Right atrium auricular region (tissue), 2 donors: Measurements from ENCODE around the gene UVSSA. TPM values are rescaled to one million over a fixed set of nuclear protein-coding genes. Genes with fewer than 3 reads are reported as not detected.

ENCODE experiments used
- DNase-seq: peaks from one replicate; pipeline ENCODE4 v3.0.0-alpha.2; 2019; ENCODE audit warnings: low spot score
- H3K27ac ChIP-seq, 2 donors: fragments of 200-600 bp; sonication (generic); 1 replicate in 1 of 2; 2 replicates in 1 of 2; pipeline ENCODE4 v1.5.1; 2016 to 2019
- H3K27me3 ChIP-seq, 2 donors: fragments of 200-600 bp; sonication (generic); one replicate each; pipeline versions ENCODE4 v1.5.1 to v1.6.0; 2017 to 2019
- H3K36me3 ChIP-seq: fragments of 200-600 bp; sonication (generic); one replicate; pipeline ENCODE4 v1.5.1; 2016
- H3K4me1 ChIP-seq, 2 donors: fragments of 200-600 bp; sonication (generic); one replicate each; pipeline versions ENCODE4 v1.5.1 to v1.6.0; 2017 to 2019
- H3K4me3 ChIP-seq, 2 donors: fragments of 200-600 bp; sonication (generic); 1 replicate in 1 of 2; 2 replicates in 1 of 2; pipeline ENCODE4 v1.5.1; 2017 to 2019; ENCODE audit warnings: mild to moderate bottlenecking in 1 of 2, moderate library complexity in 1 of 2
- H3K9me3 ChIP-seq, 2 donors: fragments of 200-600 bp; sonication (generic); one replicate each; pipeline ENCODE4 v1.5.1; 2019
- total RNA-seq, 2 donors: library from RNA; depleted of rRNA; stranded (reverse); fragments of >200 nt; gene quantifications; one replicate each; pipeline ENCODE4 v1.1.0, GENCODE V29; 2016
- TF ChIP-seq, protein P1 (sequence below), 2 donors: fragments of 200-600 bp; sonication (generic); IDR thresholded peaks; one replicate each; pipeline ENCODE4 v1.5.1; 2019; ENCODE audit warnings: antibody characterized with exemption in 2 of 2

Gene UVSSA
- total RNA-seq, 2 donors from 2014 or later: 4.4 to 7.5 TPM

DNA sequence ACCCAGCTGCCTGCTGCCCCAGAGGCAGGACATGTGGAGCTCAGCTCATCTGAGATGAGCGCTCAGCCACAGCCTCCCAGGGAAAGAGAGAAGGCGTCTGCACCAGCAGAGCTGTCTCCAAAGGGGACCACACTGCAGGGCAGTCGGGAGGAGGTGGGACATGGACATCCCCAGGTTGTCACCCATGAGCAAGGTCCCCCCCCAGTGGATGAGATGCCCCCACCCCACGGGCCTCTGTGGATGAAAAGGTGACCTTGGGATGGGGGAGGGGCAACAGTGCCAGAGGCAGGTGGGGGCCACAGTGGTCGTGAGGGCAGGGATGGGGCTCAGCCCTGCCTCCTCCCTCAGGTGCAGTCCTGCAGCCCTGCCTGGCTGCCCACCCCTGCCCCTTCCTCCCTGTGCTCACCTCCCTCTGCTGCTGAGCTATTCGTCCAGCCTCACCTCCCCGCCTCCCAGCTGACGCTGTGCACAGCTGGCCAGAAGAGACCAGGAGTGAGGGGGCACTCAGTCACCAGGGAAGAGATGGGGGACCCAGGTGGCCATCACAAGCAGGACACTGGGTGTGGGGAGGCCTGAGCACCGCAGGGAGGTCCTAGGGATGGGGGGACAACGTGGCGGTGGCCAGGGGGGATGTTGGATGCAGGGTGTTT, 49.9 kb downstream of the UVSSA start:
- peaks cover 0 to 19% of the 10 kb centered on the region in 2 donors for H3K9me3 ChIP-seq
- no peak for DNase-seq
- peaks cover 0 to under 1% of the 10 kb centered on the region in 2 donors for H3K4me1 ChIP-seq
- peaks cover 3 to 18% of the 10 kb centered on the region in 2 donors for H3K27me3 ChIP-seq
- no peaks in the 10 kb centered on the region for H3K36me3 ChIP-seq
- no peak overlapping the region for H3K27ac ChIP-seq
- H3K4me3 ChIP-seq: no peak overlapping the region
- TF ChIP-seq, protein P1, sequence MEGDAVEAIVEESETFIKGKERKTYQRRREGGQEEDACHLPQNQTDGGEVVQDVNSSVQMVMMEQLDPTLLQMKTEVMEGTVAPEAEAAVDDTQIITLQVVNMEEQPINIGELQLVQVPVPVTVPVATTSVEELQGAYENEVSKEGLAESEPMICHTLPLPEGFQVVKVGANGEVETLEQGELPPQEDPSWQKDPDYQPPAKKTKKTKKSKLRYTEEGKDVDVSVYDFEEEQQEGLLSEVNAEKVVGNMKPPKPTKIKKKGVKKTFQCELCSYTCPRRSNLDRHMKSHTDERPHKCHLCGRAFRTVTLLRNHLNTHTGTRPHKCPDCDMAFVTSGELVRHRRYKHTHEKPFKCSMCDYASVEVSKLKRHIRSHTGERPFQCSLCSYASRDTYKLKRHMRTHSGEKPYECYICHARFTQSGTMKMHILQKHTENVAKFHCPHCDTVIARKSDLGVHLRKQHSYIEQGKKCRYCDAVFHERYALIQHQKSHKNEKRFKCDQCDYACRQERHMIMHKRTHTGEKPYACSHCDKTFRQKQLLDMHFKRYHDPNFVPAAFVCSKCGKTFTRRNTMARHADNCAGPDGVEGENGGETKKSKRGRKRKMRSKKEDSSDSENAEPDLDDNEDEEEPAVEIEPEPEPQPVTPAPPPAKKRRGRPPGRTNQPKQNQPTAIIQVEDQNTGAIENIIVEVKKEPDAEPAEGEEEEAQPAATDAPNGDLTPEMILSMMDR (IDR thresholded peaks at IDR 0.05): no peak

DNA sequence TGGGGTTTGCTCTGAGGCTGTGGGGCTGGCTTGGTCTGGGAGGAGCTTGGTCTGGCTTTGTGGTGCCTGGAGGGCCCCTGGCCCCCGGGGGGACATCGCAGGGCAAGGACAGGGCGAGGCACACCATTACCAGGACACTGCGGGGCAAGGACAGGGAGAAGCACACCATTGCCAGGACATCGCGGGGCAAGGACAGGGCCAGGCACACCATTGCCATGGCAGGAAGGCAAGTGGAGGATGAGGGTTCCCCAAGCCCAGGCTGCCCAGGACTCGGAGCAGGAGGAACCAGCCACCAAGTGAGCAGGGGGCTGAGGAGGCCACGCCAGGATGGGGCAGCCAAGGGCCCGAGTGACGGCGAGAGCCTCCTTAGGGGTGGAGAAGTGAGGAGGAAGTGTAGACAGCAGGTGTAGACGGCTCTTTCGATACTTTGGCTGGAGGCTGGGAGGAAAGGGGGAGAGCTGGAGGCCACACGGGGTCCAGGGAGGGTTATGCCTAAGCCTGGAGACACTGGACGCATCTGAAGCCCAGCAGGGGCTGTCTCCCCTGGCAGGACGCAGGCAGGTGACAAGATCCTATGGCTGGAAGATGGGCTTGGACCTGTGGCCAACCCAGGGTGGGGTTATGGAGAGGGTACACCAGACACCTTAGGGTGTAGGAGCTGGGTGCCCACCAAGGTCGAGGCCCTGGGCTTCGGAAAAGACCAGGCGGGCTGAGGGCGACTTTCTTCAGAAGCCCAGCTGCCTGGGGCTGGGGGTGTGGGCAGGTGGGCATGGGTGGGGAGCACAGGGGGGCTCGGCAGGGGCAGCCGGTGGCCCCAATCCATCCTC, 51.9 kb downstream of the UVSSA start:
- H3K27ac ChIP-seq: no peak overlapping the region

DNA sequence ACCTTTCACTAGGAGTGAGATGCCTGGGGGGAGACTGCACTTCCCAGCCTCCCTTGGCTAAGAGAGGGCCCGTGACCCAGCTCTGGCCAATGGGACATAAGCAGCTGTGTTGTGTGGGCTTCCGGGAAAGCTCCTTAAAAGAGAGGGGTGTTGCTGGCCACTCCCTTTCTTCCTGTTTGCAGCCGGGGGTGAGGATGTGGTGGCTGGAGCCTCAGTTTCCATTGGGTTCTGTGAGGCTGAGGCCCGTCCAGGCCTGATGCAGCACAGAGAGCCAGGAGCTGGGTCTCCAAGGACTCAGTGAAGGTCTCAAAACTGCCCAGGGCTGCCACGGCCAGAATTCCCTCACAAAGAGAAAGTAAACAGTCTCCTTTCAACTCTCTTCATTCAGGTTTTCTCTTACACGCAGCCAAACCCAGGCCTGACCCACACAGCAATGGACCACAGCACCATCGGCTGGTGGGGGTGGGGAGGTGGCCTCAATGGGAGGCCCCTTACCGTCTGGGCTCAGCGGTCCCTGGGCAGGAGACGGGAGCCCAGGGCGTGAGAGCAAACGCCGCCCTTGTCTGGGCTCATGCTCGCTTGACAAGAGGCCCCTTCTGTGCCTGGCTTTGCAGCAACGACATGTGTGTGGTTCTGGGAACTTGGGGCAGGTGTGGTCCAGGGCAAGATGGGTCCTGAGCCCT, 52.6 kb downstream of the UVSSA start:
- Histone ChIP-seq H3K27me3 (peaks cover 15 to 38% of the 10 kb centered on the region in 2 donors), H3K4me3 (no peak overlapping the region)
- no peak for DNase-seq

More for the DNA sequence above, 51.9 kb downstream of the UVSSA start:
- DNase-seq: no peak
- Histone ChIP-seq H3K9me3 (peaks cover 0 to 2% of the 10 kb centered on the region in 2 donors), H3K36me3 (no peaks in the 10 kb centered on the region), H3K4me1 (peaks cover 0 to 14% of the 10 kb centered on the region in 2 donors), H3K27me3 (peaks cover 8 to 30% of the 10 kb centered on the region in 2 donors), H3K4me3 (no peak overlapping the region)
- TF ChIP-seq, protein P1 (IDR thresholded peaks at IDR 0.05): no peak

DNA sequence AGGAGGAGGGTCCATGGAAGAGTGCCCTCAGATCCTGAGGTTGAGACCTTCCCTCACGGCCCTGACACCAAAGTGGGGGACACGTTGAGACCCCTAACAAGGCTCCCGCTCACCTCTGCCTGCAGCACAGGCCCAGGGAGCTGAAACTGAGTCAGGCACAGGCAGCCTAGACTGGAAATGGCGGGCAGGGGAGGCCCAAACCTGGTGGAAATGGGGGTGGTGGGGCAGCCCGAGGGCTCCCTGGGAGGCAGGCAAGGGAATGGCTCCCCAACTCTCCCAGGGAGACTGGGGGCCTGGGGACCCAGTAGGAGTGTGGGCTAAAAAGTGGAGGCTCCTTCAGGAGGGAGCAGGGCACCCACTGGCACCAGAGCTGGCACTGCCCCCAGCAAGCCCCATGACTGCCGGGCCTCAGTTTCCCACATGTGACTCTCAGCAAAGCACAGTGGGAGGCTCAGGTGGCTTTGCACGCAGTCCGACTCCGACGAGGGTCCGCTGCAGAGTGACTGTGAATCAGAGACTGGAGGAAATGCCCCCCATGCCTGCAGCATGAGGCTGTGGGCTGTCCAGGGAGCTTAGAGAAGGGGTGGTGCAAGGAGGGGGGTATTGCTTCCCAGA, 53.3 kb downstream of the UVSSA start:
- DNase-seq: no peak
- Histone ChIP-seq H3K4me1 (peaks cover 0 to 26% of the 10 kb centered on the region in 2 donors), H3K9me3 (no peaks in the 10 kb centered on the region), H3K27me3 (peaks cover 20 to 44% of the 10 kb centered on the region in 2 donors), H3K36me3 (no peaks in the 10 kb centered on the region), H3K27ac (no peak overlapping the region), H3K4me3 (no peak overlapping the region)
- TF ChIP-seq, protein P1 (IDR thresholded peaks at IDR 0.05): no peak

More for the DNA sequence above, 52.6 kb downstream of the UVSSA start:
- no peak overlapping the region for H3K27ac ChIP-seq
- H3K36me3 ChIP-seq: no peaks in the 10 kb centered on the region
- no peaks in the 10 kb centered on the region for H3K9me3 ChIP-seq
- H3K4me1 ChIP-seq: peaks cover 0 to 21% of the 10 kb centered on the region in 2 donors
- TF ChIP-seq, protein P1 (IDR thresholded peaks at IDR 0.05): no peak

DNA sequence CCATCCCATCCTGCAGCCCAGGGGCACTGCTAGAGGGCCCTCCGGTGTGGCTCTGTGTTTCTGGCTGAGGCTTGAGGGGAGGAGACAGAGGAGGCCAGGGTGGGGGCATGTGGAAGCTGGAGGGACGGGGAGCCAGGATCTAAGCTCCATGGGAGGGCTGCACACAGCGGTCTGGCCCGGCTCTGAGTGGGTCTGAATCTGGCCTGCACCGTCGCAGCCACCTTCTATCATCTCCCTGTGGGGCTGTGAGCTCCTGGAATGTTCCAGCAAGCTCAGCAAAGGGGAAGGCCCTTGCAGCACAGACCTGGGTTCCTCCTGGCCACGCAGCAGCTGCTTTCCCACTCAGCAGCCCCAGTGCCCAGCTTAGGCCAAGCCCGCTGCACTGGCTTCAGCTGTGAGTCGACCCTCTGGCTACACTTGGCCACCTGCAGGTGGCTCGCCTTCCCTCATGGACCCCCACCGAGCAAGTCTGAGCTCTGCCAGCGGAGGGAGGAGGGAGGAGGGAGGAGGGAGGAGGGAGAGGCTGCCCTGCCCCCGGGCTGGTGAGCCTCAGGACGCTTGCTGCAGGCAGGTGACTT, 53.9 kb downstream of the UVSSA start:
- H3K27ac ChIP-seq: no peak overlapping the region
- no peak overlapping the region for H3K4me3 ChIP-seq
- peaks cover 21 to 50% of the 10 kb centered on the region in 2 donors for H3K27me3 ChIP-seq
- DNase-seq: no peak
- peaks cover 0 to 31% of the 10 kb centered on the region in 2 donors for H3K4me1 ChIP-seq
- no peaks in the 10 kb centered on the region for H3K36me3 ChIP-seq
- H3K9me3 ChIP-seq: no peaks in the 10 kb centered on the region
- TF ChIP-seq, protein P1 (IDR thresholded peaks at IDR 0.05): no peak
